ENCODE measurements around the gene MET.
"Not testable (repeated sequence)": the region's sequence is repeated elsewhere in the genome, so short reads cannot be mapped to it uniquely, and the experiment has no call there.

MET gene

DNA sequence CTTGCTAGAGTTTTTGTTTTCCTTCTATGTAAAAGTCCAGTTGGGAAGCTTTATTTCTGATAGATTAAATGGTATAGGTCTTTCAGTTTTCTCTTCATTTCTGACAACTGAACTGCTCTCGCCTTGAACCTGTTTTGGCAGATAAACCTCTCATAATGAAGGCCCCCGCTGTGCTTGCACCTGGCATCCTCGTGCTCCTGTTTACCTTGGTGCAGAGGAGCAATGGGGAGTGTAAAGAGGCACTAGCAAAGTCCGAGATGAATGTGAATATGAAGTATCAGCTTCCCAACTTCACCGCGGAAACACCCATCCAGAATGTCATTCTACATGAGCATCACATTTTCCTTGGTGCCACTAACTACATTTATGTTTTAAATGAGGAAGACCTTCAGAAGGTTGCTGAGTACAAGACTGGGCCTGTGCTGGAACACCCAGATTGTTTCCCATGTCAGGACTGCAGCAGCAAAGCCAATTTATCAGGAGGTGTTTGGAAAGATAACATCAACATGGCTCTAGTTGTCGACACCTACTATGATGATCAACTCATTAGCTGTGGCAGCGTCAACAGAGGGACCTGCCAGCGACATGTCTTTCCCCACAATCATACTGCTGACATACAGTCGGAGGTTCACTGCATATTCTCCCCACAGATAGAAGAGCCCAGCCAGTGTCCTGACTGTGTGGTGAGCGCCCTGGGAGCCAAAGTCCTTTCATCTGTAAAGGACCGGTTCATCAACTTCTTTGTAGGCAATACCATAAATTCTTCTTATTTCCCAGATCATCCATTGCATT, 27.1 kb downstream of the MET start:
- no peak for FAIRE-seq

DNA sequence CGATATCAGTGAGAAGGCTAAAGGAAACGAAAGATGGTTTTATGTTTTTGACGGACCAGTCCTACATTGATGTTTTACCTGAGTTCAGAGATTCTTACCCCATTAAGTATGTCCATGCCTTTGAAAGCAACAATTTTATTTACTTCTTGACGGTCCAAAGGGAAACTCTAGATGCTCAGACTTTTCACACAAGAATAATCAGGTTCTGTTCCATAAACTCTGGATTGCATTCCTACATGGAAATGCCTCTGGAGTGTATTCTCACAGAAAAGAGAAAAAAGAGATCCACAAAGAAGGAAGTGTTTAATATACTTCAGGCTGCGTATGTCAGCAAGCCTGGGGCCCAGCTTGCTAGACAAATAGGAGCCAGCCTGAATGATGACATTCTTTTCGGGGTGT, 27.7 kb downstream of the MET start:
- FAIRE-seq = no peak

DNA sequence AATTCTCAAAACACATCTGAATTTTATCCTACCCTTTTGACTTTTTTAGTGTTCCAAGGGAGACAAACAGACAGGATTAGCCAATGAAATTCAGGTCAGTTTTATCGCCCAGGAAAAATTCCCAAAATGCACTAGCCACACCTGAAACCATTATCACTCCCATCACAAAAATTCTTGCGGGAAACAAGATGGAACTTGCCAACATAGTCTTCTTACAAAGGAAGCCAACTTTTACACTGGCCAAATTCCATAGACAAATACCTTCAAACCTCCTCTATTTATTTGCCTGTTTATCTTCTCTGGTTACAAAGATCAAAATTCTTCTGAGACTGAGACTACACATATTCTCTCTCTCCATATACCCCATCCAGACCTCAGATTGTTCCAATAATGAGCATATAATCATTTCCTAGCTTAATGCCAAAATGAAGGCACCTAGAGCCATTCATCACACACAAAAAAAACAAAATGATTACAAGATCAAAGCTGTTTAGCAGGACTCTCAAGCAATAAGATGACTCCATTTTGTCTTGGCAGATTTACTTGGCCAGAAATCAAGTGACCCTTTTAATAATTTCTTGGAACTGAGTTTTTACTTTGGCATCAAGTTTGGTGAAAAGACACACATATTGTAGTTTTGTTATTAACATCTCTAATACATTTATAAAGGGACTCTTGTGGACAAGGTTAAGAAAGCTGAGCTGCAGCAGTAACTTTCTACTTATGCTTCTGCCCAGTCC, 30.2 kb downstream of the MET start:
- FAIRE-seq = no peak

GRCh38 chr7:116704650-116705228, 32.7 kb downstream of the MET start:
- no peak for FAIRE-seq

GRCh38 chr7:116705419-116705818, 33.4 kb downstream of the MET start:
- no peak for FAIRE-seq

GRCh38 chr7:116706668-116707126, 34.7 kb downstream of the MET start:
- FAIRE-seq = no peak

GRCh38 chr7:116707289-116707688, 35.3 kb downstream of the MET start:
- no peak for FAIRE-seq

DNA sequence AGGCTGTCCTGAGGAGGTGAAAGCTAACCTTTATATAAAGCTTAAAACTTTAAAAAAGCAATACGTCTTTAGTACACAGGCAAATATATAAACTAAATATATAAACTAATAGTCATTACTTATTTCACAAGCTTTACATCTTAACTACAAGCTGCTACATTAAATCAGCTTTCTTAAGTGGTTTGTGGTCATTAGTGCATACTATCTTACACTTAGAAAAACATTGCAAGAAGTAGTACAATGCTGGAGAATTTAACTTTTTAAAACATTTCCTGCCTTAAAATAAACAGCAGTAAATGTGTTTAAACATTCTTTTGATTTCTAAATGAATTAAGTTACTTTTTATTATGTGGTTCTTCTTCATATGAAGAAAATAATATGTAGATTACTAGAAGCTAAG, 36.3 kb downstream of the MET start:
- FAIRE-seq = peak; percentile 62

DNA sequence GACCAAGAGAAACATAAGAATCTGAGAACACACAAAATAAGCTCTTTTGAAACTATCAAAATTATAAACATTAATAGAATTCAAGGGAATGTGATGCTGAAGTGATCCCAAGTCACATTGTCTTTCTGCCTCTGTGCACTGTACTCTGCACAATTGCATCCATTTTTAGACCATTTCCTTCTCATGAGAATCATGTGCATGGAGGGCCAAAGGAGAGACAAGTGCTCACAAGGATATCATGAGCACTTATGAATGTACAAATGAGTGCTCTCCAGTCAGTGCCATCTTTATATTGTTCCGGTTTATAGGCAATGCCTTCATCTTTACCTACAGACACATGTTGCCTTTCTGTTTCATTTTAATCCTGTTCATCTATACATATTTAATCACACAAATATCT, 36.9 kb downstream of the MET start:
- no peak for FAIRE-seq

DNA sequence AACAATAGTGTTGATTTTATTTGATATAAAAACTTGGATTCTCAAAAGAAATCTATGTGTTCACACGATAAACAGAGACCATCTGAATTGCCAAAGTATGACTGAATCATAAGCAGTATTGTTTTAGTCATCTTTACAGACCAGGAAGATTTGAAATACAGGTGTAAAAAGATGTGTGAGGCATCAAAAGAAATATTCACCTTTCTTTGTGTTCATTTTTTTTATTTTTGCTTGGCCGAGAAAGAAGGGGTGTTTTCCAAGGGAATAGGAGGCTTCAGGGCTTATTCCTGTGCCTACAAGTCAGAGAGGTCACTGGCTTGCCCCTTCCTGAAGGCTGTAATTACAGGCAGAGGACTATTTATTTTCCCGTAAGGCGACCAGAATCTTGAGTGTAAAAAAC, 37.3 kb downstream of the MET start:
- FAIRE-seq = no peak

DNA sequence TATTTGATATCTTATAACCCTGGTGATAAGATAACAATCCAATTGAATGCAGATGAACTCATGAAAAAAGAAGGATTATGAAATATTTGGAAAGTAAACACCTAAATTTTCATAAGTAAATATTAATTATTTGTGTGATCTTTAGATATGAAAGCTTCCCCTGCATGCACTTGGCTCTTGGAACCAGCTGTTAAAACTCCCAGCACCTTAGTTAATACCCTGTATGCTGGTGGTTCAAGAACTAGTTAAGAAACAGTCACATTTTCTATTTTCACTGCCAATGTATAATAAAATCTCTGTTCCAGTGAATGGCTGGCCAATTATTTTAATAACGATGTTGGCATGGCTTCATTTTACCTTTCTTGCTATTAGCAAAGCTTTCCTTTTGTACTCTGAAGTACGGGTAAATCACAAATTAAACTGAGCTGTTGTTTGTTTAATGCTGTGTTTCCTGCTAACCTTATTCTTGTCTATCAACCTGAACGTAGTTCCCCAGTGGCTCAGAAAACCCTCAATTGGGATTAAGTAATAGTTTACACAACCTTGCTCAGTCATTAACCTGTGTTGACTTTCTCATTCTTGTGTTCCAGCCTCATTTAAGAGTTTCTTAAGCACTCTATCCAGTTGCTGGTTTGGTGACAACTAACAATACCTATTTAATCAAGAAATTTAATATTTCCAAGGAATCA, 38.9 kb downstream of the MET start:
- FAIRE-seq = no peak

DNA sequence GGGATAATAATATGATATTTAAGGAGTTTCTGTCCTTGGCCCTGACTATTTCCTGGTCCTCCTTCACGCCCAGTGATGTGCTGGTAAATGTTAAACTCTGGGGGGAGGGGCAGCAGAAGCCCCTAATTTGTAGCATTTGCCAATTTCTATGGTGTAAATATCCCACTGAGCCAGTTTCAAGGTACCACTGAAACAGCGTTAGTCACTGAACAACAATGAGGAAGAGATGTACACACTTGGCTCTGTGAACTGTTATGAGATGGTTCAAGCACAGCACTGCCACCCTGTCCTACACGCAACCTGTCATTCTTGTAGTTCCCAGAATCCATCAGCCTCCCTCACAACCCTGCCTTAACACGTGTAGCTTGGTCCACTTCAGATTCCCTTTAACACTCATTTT, 39.8 kb downstream of the MET start:
- FAIRE-seq = no peak

DNA sequence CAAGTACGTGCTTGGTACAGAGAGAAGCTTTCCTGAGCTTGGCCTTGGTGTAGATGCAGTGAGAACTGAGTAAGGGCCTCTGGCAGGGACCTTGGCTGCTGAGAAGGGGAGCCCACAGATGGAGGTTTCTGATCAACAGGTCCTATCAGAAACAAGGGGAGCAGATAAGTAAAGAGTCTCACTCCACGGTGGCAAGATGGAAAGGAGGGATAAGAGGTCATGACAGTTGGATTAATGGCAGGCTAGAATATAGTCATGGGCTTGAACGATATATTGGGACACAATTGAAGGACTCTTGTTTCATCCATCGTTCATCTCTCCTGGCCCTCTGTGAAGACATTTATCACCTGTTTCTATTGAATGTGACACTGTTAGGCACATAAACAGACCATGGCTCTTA, 41.5 kb downstream of the MET start:
- FAIRE-seq = no peak

- no peak for FAIRE-seq
These were observed 41.9 kb downstream of the MET start for GRCh38 chr7:116713918-116714317.

DNA sequence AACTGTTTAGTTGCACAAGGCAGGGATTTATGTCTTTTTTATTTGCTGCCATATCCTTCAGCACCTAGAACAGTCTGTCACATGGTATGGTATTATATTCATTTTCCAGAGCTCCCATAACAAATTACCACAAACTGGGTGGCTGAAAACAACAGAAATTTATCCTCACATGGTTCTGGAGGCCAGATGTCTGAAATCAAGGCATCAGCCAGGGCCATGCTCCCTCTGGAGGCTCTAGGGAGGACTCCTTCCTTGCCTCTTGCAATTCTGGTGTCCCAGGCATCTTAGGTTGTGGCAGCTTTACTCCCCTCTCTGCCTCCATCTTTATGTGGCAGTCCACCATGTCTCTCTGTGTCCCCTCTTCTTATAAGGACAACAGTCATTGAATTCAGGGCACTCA, 43.1 kb downstream of the MET start:
- no peak for FAIRE-seq

DNA sequence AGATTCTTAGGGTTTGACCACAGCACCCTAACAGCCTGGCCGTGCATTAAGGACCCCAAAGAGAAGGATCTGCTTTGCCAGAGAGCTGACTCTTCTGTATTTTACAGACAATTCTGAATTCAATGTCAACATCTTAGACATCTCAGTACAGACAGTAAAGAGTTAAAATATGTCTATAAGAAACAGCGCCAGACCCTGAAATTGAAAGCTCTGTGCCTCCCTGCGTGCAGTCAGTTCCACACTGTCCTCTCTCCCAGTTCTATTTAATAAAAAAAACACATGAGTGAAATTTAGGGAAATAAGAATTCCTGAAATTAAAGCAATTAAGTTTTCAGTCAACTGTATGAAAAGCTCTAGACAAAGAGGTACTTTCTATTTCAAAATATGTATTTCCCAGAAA, 45.1 kb downstream of the MET start:
- no peak for FAIRE-seq

DNA sequence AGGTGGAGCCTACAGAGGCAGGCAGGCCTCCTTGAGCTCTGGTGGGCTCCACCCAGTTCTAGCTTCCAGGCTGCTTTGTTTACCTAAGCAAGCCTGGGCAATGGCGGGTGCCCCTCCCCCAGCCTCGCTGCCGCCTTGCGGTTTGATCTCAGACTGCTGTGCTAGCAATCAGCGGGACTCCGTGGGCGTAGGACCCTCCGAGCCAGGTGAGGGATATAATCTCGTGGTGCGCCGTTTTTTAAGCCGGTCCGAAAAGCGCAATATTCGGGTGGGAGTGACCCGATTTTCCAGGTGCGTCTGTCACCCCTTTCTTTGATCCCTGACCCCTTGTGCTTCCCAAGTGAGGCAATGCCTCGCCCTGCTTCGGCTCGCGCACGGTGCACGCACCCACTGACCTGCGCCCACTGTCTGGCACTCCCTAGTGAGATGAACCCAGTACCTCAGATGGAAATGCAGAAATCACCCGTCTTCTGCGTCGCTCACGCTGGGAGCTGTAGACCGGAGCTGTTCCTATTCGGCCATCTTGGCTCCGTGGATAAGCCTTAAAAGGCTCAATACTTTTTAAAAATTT, 52.0 kb downstream of the MET start:
- FAIRE-seq = not testable (repeated sequence)

DNA sequence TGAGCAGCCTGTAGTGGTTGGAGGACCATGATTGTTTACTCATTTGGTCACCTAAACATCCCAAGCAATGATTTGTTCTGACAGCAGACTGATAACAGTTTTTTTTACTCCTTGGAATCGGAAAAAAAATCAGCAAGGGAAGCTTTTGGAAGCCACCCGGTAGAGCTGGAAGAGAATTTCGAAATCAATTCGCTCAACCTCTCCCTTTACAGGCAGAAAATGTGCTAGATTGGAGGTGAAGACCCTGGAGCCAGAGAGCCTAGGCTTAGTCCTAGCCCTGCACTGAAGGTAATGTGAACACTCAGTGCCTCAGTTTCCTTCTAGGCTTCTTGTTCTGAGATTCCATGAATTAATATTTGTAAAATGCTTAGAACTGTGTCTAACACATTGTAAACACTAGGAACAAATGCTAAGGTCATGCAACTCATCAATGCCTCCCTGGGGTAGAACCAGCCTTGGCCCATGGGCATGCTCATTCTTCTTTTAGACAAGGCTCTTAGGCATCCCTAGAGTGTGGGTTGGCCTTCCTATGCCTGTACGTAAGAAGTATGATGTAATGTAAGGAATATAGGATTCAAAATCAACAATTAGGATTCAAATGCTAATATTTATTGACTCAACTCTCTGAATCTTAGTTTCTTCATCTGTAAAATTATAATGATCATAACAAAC, 52.7 kb downstream of the MET start:
- FAIRE-seq = no peak

GRCh38 chr7:116726149-116726548, 54.2 kb downstream of the MET start:
- FAIRE-seq = no peak

GRCh38 chr7:116726713-116727431, 54.9 kb downstream of the MET start:
- no peak for FAIRE-seq

- FAIRE-seq = no peak
These were observed 55.5 kb downstream of the MET start for GRCh38 chr7:116727432-116728009.

Measured in endometrium (tissue), 2 donors.